OCI-LY7 (cell line): ENCODE results near the gene VMAC.

ENCODE experiments used
- CTCF ChIP-seq: fragments of 200-600 bp; sonication (generic); conservative IDR thresholded peaks from 2 replicates; pipeline ENCODE4 v1.5.1; 2014; ENCODE audit warnings: mild to moderate bottlenecking, antibody characterized with exemption, low read length, moderate library complexity, mixed read lengths
- EZH2phosphoT487 ChIP-seq: fragments of 200-600 bp; sonication (generic); IDR thresholded peaks from 2 replicates; pipeline ENCODE4 v1.6.1; 2018; ENCODE audit warnings: low read depth, borderline replicate concordance, mild to moderate bottlenecking, mixed run types, antibody characterized with exemption, low read length, moderate library complexity, mixed read lengths

- TF ChIP-seq CTCF (no peak), EZH2phosphoT487 (no peak)
Observed at GRCh38 chr19:5895890-5896289, 8.8 kb upstream of the VMAC start.
